H1 (cell line): Measurements from ENCODE around the gene NDUFB2. TPM values are rescaled to one million over a fixed set of nuclear protein-coding genes. Genes with fewer than 3 reads are reported as not detected.

ENCODE experiments used
- CTCF ChIA-PET: fragments of 300-600 bp; sonication (Branson Sonifier 250); formaldehyde crosslinking; loops from one replicate; lab custom pipeline; 2021; ENCODE audit not compliant: partially characterized antibody; lab: Charles Lee
- POLR2A ChIA-PET: fragments of 300-600 bp; sonication (Branson Sonifier 250); formaldehyde crosslinking; loops from one replicate; lab custom pipeline; 2021; ENCODE audit warnings: inconsistent platforms; ENCODE audit not compliant: partially characterized antibody; lab: Charles Lee
- DNase-seq, 2 experiments: peaks; one replicate each; pipeline versions ENCODE4 v3.0.0 to v3.0.0-alpha.2; 2010 to 2022; ENCODE audit warnings: low spot score in 2 of 2, low read depth in 1 of 2, mixed read lengths in 1 of 2
- FAIRE-seq: peaks from 2 replicates; lab custom pipeline; 2011; peaks lifted over from hg19 to GRCh38; lab: Jason Lieb, UNC
- H2AFZ ChIP-seq: 2 replicates; pipeline ENCODE4 v1.8.1; 2012; ENCODE audit warnings: low read length, inconsistent platforms
- H2AK5ac ChIP-seq: 2 replicates; pipeline ENCODE4 v1.6.1; 2013; ENCODE audit warnings: low read depth, low read length
- H2BK120ac ChIP-seq: replicated peaks from 2 replicates; pipeline ENCODE3; 2013; ENCODE audit warnings: low read depth, low read length, inconsistent platforms
- H2BK12ac ChIP-seq: 2 replicates; pipeline ENCODE4 v1.6.1; 2013; ENCODE audit warnings: low read depth, low read length
- H2BK15ac ChIP-seq: 2 replicates; pipeline ENCODE4 v1.6.1; 2013; ENCODE audit warnings: low read length
- H2BK20ac ChIP-seq: 2 replicates; pipeline ENCODE4 v1.6.1; 2013; ENCODE audit warnings: low read length
- H2BK5ac ChIP-seq: 2 replicates; pipeline ENCODE4 v1.6.1; 2013; ENCODE audit warnings: low read depth, low read length
- H3K14ac ChIP-seq: 2 replicates; pipeline ENCODE4 v1.6.1; 2013; ENCODE audit warnings: inconsistent platforms; ENCODE audit not compliant: insufficient read length
- H3K18ac ChIP-seq: 2 replicates; pipeline ENCODE4 v1.6.1; 2013; ENCODE audit warnings: low read length; ENCODE audit errors: extremely low read depth
- H3K23ac ChIP-seq: 2 replicates; pipeline ENCODE4 v1.6.1; 2013; ENCODE audit warnings: inconsistent platforms; ENCODE audit not compliant: insufficient read length
- H3K23me2 ChIP-seq: 2 replicates; pipeline ENCODE4 v1.6.1; 2013; ENCODE audit warnings: low read depth, low read length
- H3K27ac ChIP-seq: 2 replicates; pipeline ENCODE4 v1.6.1; 2011; ENCODE audit warnings: low read depth, low read length, inconsistent platforms
- H3K27me3 ChIP-seq, 4 experiments: replicated peaks in 1 of 4; 1 replicate in 1 of 4; 2 replicates in 3 of 4; pipeline versions ENCODE4 v1.6.1 to v1.8.1; 2011 to 2013; ENCODE audit warnings: low read length in 3 of 4, mild to moderate bottlenecking in 3 of 4, inconsistent platforms in 2 of 4, mixed read lengths in 2 of 4, moderate library complexity in 1 of 4; ENCODE audit not compliant: control insufficient read depth in 3 of 4, insufficient read depth in 3 of 4; ENCODE audit errors: extremely low read depth in 1 of 4
- H3K36me3 ChIP-seq, 4 experiments: 2 replicates each; pipeline versions ENCODE4 v1.6.1 to v1.8.1; 2011 to 2013; ENCODE audit warnings: mild to moderate bottlenecking in 4 of 4, low read length in 3 of 4, moderate library complexity in 2 of 4, control low read depth in 1 of 4, inconsistent platforms in 1 of 4; ENCODE audit not compliant: insufficient read depth in 4 of 4, control insufficient read depth in 2 of 4
- H3K4ac ChIP-seq: replicated peaks from 2 replicates; pipeline ENCODE3; 2013; ENCODE audit warnings: low read length, low read depth, mixed read lengths, inconsistent platforms; ENCODE audit not compliant: insufficient read length
- H3K4me1 ChIP-seq, 4 experiments: replicated peaks in 1 of 4; 1 replicate in 1 of 4; 2 replicates in 3 of 4; pipeline versions ENCODE4 v1.6.1 to v1.8.1; 2011 to 2013; ENCODE audit warnings: low read length in 3 of 4, inconsistent platforms in 2 of 4, mixed read lengths in 1 of 4; ENCODE audit not compliant: insufficient read depth in 4 of 4, control insufficient read depth in 3 of 4
- H3K4me2 ChIP-seq, 2 experiments: 2 replicates each; pipeline versions ENCODE4 v1.6.1 to v1.8.1; 2011 to 2013; ENCODE audit warnings: low read depth in 2 of 2, low read length in 2 of 2, control low read depth in 1 of 2, inconsistent platforms in 1 of 2, mild to moderate bottlenecking in 1 of 2; ENCODE audit not compliant: insufficient read depth in 1 of 2
- H3K4me3 ChIP-seq, 4 experiments: fragments of 200-600, 300-600 bp in 1 of 4; sonication (generic), shearing (Covaris generic), sonication (Bioruptor Twin) in 1 of 4; 2 replicates each; pipeline versions ENCODE4 v1.5.1 to v1.8.1; 2011 to 2016; ENCODE audit warnings: low read length in 4 of 4, low read depth in 3 of 4, control low read depth in 2 of 4, inconsistent platforms in 2 of 4, mild to moderate bottlenecking in 2 of 4, mixed read lengths in 1 of 4, moderate library complexity in 1 of 4; ENCODE audit not compliant: insufficient read depth in 2 of 4; ENCODE audit errors: extremely low read depth in 1 of 4
- H3K56ac ChIP-seq: replicated peaks from 2 replicates; pipeline ENCODE3; 2013; ENCODE audit warnings: low read depth, mild to moderate bottlenecking, mixed read lengths, low read length, inconsistent platforms; ENCODE audit not compliant: insufficient read length
- H3K79me1 ChIP-seq: 2 replicates; pipeline ENCODE4 v1.6.1; 2013; ENCODE audit warnings: low read depth, low read length, control low read depth
- H3K79me2 ChIP-seq, 2 experiments: 2 replicates each; pipeline versions ENCODE4 v1.6.1 to v1.8.1; 2012 to 2013; ENCODE audit warnings: low read length in 2 of 2, mild to moderate bottlenecking in 2 of 2, inconsistent platforms in 1 of 2; ENCODE audit not compliant: insufficient read depth in 2 of 2, control insufficient read depth in 1 of 2
- H3K9ac ChIP-seq, 4 experiments: replicated peaks in 1 of 4; 1 replicate in 1 of 4; 2 replicates in 3 of 4; pipeline versions ENCODE4 v1.6.1 to v1.8.1; 2011 to 2013; ENCODE audit warnings: low read depth in 3 of 4, low read length in 3 of 4, control low read depth in 2 of 4, mild to moderate bottlenecking in 2 of 4, moderate library complexity in 2 of 4, inconsistent platforms in 1 of 4; ENCODE audit errors: extremely low read depth in 1 of 4
- H3K9me3 ChIP-seq, 2 experiments: 2 replicates each; pipeline versions ENCODE4 v1.6.1 to v1.8.1; 2012 to 2013; ENCODE audit warnings: mild to moderate bottlenecking in 2 of 2, moderate library complexity in 2 of 2, control low read depth in 1 of 2, inconsistent platforms in 1 of 2, low read depth in 1 of 2, low read length in 1 of 2, mixed read lengths in 1 of 2; ENCODE audit not compliant: insufficient read depth in 2 of 2
- H4K20me1 ChIP-seq, 2 experiments: replicated peaks in 1 of 2; 2 replicates each; pipeline versions ENCODE3 to v1.8.1; 2011 to 2013; ENCODE audit warnings: inconsistent platforms in 2 of 2, low read length in 2 of 2, mild to moderate bottlenecking in 1 of 2; ENCODE audit not compliant: insufficient read depth in 2 of 2, control insufficient read depth in 1 of 2
- H4K5ac ChIP-seq: 2 replicates; pipeline ENCODE4 v1.6.1; 2013; ENCODE audit warnings: low read length, low read depth, mixed read lengths, inconsistent platforms; ENCODE audit not compliant: insufficient read length
- H4K8ac ChIP-seq: 2 replicates; pipeline ENCODE4 v1.8.0; 2013; ENCODE audit warnings: mild to moderate bottlenecking, moderate library complexity, low read length, inconsistent platforms; ENCODE audit not compliant: insufficient read depth; ENCODE audit errors: extremely low read depth
- H4K91ac ChIP-seq: replicated peaks from 2 replicates; pipeline ENCODE3; 2013; ENCODE audit warnings: low read length, mixed read lengths, inconsistent platforms; ENCODE audit not compliant: insufficient read length
- BACH1 ChIP-seq: IDR thresholded peaks from 2 replicates; pipeline ENCODE4 v1.6.1; 2012; ENCODE audit warnings: low read length, improper control_type of control experiment
- BRCA1 ChIP-seq: IDR thresholded peaks from 2 replicates; pipeline ENCODE4 v1.6.1; 2012; ENCODE audit warnings: low read depth, low read length, improper control_type of control experiment
- FOSL1 ChIP-seq: IDR thresholded peaks from 2 replicates; pipeline ENCODE4 v1.6.1; 2011; ENCODE audit warnings: mild to moderate bottlenecking, low read depth, low read length, moderate library complexity; ENCODE audit not compliant: insufficient read depth
- KDM5A ChIP-seq: fragments of 200-600 bp; IDR thresholded peaks from 2 replicates; pipeline ENCODE4 v1.7.1; 2012; ENCODE audit warnings: mild to moderate bottlenecking, low read length, inconsistent platforms, mixed read lengths
- NRF1 ChIP-seq: IDR thresholded peaks from 2 replicates; pipeline ENCODE4 v1.6.1; 2011; ENCODE audit warnings: mild to moderate bottlenecking, low read depth, low read length, improper control_type of control experiment
- SIN3A ChIP-seq, 2 experiments: IDR thresholded peaks in 1 of 2; conservative IDR thresholded peaks in 1 of 2; 2 replicates each; pipeline ENCODE4 v1.6.1; 2011 to 2012; ENCODE audit warnings: low read length in 2 of 2, improper control_type of control experiment in 1 of 2, low read depth in 1 of 2, mild to moderate bottlenecking in 1 of 2
- USF2 ChIP-seq: IDR thresholded peaks from 2 replicates; pipeline ENCODE4 v1.6.1; 2011; ENCODE audit warnings: low read length, improper control_type of control experiment
- whole genome bisulfite sequencing, 2 experiments: shearing (Covaris generic) in 1 of 2; methylation state at CpG; one replicate each; pipeline versions ENCODE4 v1.1.6 to v1.1.7; 2013 to 2015; ENCODE audit warnings: low lambda C conversion rate in 2 of 2, mixed read lengths in 2 of 2, inconsistent platforms in 1 of 2, low coverage in 1 of 2, missing lambda C conversion rate in 1 of 2; ENCODE audit not compliant: insufficient replicate concordance in 2 of 2, insufficient coverage in 1 of 2, insufficient read length in 1 of 2; ENCODE audit errors: extremely low coverage in 1 of 2, missing lambda C conversion rate in 1 of 2; 5-methylcytosine and 5-hydroxymethylcytosine counted together
- polyA plus RNA-seq, 7 experiments: library from polyadenylated mRNA; depleted of rRNA in 3 of 7; stranded (reverse) in 5 of 7; unstranded in 2 of 7; fragments of >200 nt in 5 of 7; fragments of 200-250 nt in 2 of 7; gene quantifications; 1 replicate in 5 of 7; 2 replicates in 1 of 7; 4 replicates in 1 of 7; pipeline versions ENCODE4 v1.2.1 to v1.2.3, GENCODE V29; 2011 to 2013; ENCODE audit warnings: missing spikeins in 2 of 7, mixed read lengths in 2 of 7
- total RNA-seq: library from RNA; stranded (reverse); fragmentation: NEBNext Ultra II Directional; extraction: Animal tissue kit (Norgen Biotek cat#: 25700); gene quantifications from 2 replicates; pipeline ENCODE4 v1.2.1, GENCODE V29; 2021

Gene NDUFB2
- total and polyA plus RNA-seq, 2 of the 8 experiments (the other 6 are each of a cell fraction or from before 2014, with no cell fraction given) = 168 to 881 TPM

- no peak for TF ChIP-seq BACH1
- no peak for TF ChIP-seq BRCA1
- TF ChIP-seq FOSL1 = no peak
- no peak for TF ChIP-seq KDM5A
- TF ChIP-seq SIN3A (conservative IDR thresholded peaks at IDR 0.05 in 1 of 2, IDR thresholded peaks at IDR 0.05 in 1 of 2; ENCODE audit: low read depth in 1 of 2, low read length in 2 of 2) = no peak
- no peak for TF ChIP-seq USF2
- TF ChIP-seq NRF1 = no peak
- no peak overlapping the region for H2BK20ac ChIP-seq
- no peak overlapping the region for H3K4me2 ChIP-seq
- 94% methylated on average over 6 of the region's 6 CpGs; no CpG with 5 or more reads in 1 of the 2 experiments for WGBS, 2 experiments
- ChIA-PET CTCF (interaction anchor here (0.6 to 19.9 kb wide), 9 partner anchors 10 to 303 kb away, joined by 3 to 322 read pairs (median 4); no protein-coding TSS in a partner anchor), POLR2A (interaction anchor here (1.1 to 1.4 kb wide), 2 partner anchors 9 to 10 kb away, joined by 3 read pairs; partner anchors contain the start of gene DENND2A)
- H2AFZ ChIP-seq = no peak overlapping the region
- no peak overlapping the region for H3K4ac ChIP-seq
- no peak overlapping the region for H3K9ac ChIP-seq
- H4K20me1 ChIP-seq = peaks cover 0 to 3% of the 10 kb centered on the region in 2 experiments
- no peak overlapping the region for H2BK15ac ChIP-seq
- H3K9me3 ChIP-seq = no peaks in the 10 kb centered on the region
- H3K23ac ChIP-seq = no peak overlapping the region
- H3K4me3 ChIP-seq = no peak overlapping the region
- no peak overlapping the region for H2BK5ac ChIP-seq
- no peak overlapping the region for H4K5ac ChIP-seq
- 0 out of 2 replicates have a peak overlapping the region, but pooled peaks have one; percentile 17 for H2BK12ac ChIP-seq
- peaks cover 3% of the 10 kb centered on the region; the same call in 1 of the 2 replicates for H3K23me2 ChIP-seq
- no peaks in the 10 kb centered on the region for H3K79me2 ChIP-seq
- no peak overlapping the region for H3K18ac ChIP-seq
- H2BK120ac ChIP-seq = no peak overlapping the region
- FAIRE-seq (no peak), DNase-seq (no peak)
- no peak overlapping the region for H4K8ac ChIP-seq
- no peaks in the 10 kb centered on the region; a peak in 1 of 7 replicates for H3K27me3 ChIP-seq
- no peak overlapping the region for H3K27ac ChIP-seq
- no peak overlapping the region for H3K56ac ChIP-seq
- H2AK5ac ChIP-seq = no peak overlapping the region; the same call in 1 of the 2 replicates
- no peaks in the 10 kb centered on the region for H3K36me3 ChIP-seq
- no peak overlapping the region for H4K91ac ChIP-seq
- no peaks in the 10 kb centered on the region for H3K79me1 ChIP-seq
- H3K4me1 ChIP-seq = peaks cover 0 to 6% (median 5%) of the 10 kb centered on the region in 4 experiments; a peak in 4 of 7 replicates
- no peak overlapping the region for H3K14ac ChIP-seq
Measured at GRCh38 chr7:140649556-140650205, 46.8 kb upstream of the NDUFB2 start.
